ELF-1 (cell line): ENCODE measurements around the gene C6orf89.
"Not testable (repeated sequence)": the region's sequence is repeated elsewhere in the genome, so short reads cannot be mapped to it uniquely, and the experiment has no call there.

Experiments
- DNase-seq: peaks from one replicate; pipeline ENCODE4 v3.0.0-alpha.2; 2016; ENCODE audit warnings: low read depth, low spot score

Gene C6orf89

GRCh38 chr6:36947570-36948351 lies 62.0 kb downstream of the C6orf89 start:
- DNase-seq, result no peak

- DNase-seq, result not testable (repeated sequence)
These were observed 63.3 kb downstream of the C6orf89 start for GRCh38 chr6:36949076-36949475.

GRCh38 chr6:36949636-36950035 lies 63.9 kb downstream of the C6orf89 start:
- no peak for DNase-seq

GRCh38 chr6:36953931-36954261 lies 68.1 kb downstream of the C6orf89 start:
- DNase-seq, result no peak

GRCh38 chr6:36954262-36954931 lies 68.6 kb downstream of the C6orf89 start, which contains the start of gene PI16:
PI16 (plus strand) TSS chr6:36954738; CDS start chr6:36954761, 23 bp downstream.
- no peak for DNase-seq

GRCh38 chr6:36955136-36955535 lies 69.4 kb downstream of the C6orf89 start:
- no peak for DNase-seq

- no peak for DNase-seq
These were observed 70.1 kb downstream of the C6orf89 start for GRCh38 chr6:36955671-36956445.

- DNase-seq, result no peak
These were observed 70.7 kb downstream of the C6orf89 start for GRCh38 chr6:36956446-36956820.

- DNase-seq, result no peak
These were observed 72.1 kb downstream of the C6orf89 start for GRCh38 chr6:36957773-36958271.

- peak; percentile 37 for DNase-seq
These were observed 73.2 kb downstream of the C6orf89 start for GRCh38 chr6:36958775-36959554.

- no peak for DNase-seq
These were observed 74.0 kb downstream of the C6orf89 start for GRCh38 chr6:36959555-36960250.

GRCh38 chr6:36961441-36962435 lies 76.0 kb downstream of the C6orf89 start:
- no peak for DNase-seq

- DNase-seq, result peak; percentile 85
These were observed 77.1 kb downstream of the C6orf89 start for GRCh38 chr6:36962874-36963273.

- no peak for DNase-seq
These were observed 77.9 kb downstream of the C6orf89 start for GRCh38 chr6:36963451-36964290.

- DNase-seq, result no peak
These were observed 78.6 kb downstream of the C6orf89 start for GRCh38 chr6:36964349-36964748.

- no peak for DNase-seq
These were observed 79.2 kb downstream of the C6orf89 start for GRCh38 chr6:36964908-36965307.

- no peak for DNase-seq
These were observed 81.5 kb downstream of the C6orf89 start for GRCh38 chr6:36967301-36967700.

GRCh38 chr6:36967757-36968156 lies 82.0 kb downstream of the C6orf89 start:
- no peak for DNase-seq
